Measurements from ENCODE around the gene TRABD2B.

Gene TRABD2B

DNA sequence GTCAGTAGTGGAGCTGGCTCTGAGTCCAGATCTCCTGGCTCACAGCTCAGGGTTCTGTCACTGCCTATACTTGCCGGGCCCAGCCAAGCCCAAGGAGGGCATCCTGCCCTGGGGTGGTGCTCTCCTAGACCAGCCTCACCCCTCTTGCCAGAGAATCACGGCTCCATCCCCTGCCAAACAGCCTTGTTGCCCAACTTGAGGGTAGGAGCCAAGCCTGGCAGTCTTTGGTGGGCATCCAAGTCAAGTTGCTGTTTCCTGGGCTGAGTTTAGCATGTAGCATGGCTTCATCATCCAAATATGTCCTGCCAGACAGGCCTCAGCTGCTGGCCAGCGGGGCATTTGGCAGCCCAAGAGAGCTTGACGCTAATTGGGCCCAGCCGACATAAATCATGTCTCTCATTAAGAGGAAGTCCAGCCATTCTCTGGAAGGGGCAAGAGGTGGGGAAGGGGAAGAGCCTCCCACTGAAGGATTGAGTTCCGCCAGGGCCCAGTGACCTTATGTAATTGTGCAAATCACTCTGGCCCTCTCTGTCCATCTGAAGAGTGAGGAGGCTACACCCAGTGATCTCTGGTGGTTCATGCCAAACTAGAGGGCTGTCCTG, 22.6 kb upstream of the TRABD2B start:
- no peak for DNase-seq

- no peak for DNase-seq
Measured at GRCh38 chr1:48018799-48019198, 21.6 kb upstream of the TRABD2B start.

DNA sequence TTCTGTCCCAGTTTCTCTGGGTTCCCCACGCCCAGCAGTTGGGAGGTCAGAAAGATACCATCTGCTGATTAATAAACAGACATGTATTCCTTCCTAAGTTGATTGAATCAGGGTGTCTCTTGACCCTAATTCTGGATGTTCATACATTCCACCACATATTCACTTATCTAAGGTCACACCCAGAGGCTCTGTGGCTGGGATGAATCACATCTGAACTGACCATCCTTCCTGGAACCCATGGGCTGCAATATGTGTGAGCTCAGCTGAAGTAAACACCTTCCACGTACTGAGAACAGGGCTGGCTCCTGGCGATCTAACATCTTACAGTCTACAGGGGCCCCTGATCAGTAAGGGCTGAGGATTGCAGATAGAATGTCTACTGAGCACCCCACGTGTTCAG, 20.5 kb upstream of the TRABD2B start:
- no peak for DNase-seq

- no peak for DNase-seq
Measured at GRCh38 chr1:48016515-48016914, 19.3 kb upstream of the TRABD2B start.

- DNase-seq: no peak
Measured at GRCh38 chr1:48013270-48013669, 16.1 kb upstream of the TRABD2B start.

DNA sequence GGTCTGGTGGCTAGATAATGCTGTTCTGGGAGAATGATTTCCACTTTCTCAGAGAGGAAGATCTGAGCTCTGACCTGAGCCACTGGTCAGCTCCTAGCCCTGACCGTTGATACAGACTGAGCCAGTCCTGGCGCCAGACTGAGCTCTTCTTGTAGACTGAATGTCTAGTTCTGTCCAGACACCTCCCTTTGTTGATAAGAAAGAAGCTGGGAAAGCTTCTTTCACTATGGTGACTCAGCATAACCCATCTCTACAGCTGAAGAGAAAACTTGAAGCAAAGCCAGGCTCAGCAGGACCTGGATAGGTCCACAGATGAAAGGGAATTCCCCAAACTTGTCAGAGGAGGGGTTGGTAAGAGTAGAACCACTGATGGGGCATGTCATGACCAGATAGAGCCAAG, 9.9 kb upstream of the TRABD2B start:
- DNase-seq: no peak

GRCh38 chr1:48006264-48006663, 9.1 kb upstream of the TRABD2B start:
- DNase-seq: no peak

DNA sequence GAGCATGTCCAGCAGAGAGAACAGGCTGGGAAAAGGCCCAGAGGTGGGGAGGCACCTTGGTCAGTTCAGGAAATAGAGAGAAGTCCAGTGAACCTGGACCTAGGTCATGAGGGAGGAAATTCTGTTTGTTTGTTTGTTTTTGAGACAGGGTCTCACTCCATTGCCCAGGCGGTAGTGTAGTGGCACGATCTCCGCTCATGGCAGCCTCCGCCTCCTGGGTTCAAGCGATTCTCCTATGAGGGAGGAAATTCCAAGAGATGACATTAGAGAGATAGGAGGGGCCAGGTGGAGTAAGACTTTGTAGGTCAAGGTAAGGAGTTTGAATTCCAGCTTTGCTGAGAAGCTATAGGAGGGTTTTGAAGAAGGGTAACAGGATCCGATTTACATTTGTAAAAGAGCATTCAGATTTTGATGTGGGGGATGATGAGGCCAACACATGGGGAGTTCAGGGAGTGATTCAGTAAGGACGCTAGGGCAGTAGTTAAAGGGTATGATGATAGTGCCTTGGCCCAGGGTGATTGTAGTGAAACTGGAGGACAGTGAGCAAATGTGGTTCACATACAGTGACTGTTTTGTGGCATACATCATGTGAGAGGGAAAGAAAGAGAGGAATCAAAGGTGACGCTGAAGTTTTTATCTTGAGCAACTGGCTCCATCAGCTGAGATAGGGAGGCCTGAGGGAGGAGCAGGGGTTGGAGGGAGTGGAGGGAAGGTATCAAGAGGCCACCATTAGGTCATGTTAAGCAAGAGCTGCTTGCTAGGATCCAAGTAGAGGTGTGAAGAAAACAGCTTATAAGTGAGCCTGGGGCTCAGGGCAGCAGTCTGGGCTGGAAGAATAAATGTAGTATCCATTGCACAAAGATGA, 8.3 kb upstream of the TRABD2B start:
- no peak for DNase-seq

- DNase-seq: peak; percentile 58
Measured at GRCh38 chr1:48003741-48004531, 6.8 kb upstream of the TRABD2B start.

GRCh38 chr1:48002142-48002541, 5.0 kb upstream of the TRABD2B start:
- DNase-seq: no peak

GRCh38 chr1:48001696-48002095, 4.5 kb upstream of the TRABD2B start:
- DNase-seq: no peak

DNA sequence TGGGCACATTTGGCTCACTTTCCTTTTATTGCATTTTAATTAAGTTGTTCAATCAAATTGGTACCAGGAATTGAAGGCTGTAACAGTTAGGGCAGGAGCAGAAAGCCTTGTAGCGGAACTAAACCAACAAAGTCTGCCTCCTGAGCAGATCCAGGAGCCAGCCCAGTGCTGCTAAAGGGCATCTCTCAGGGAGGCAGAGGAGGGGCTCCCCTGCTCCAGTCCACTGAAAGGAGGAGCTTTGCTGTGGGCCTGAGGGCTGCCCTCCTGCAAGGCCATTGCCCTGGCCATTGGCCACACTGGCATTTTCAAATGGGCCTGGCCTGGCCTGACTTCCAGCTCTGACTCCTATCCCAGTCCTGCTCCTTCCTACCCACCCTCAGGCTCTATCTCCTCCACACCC, 3.7 kb upstream of the TRABD2B start:
- DNase-seq: no peak

DNA sequence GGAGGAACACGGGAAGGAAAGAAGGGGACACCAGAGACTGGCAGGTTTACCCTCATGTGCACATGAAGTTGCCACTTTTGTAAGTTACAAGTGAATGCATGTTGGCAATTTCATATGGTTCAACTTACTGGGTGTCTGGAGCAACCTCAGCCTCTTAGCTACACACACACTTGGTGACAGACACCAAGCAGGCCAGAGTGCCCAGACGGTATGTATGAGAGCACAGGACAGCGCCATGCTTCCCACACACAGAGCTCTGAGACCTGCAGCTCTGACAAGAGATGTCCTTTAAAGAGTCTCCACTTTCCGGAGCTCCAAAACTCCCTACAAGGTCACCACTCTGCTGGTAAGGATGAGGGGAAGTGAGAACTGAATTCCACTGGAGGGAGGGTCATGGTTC, 1.9 kb upstream of the TRABD2B start:
- no peak for DNase-seq

DNA sequence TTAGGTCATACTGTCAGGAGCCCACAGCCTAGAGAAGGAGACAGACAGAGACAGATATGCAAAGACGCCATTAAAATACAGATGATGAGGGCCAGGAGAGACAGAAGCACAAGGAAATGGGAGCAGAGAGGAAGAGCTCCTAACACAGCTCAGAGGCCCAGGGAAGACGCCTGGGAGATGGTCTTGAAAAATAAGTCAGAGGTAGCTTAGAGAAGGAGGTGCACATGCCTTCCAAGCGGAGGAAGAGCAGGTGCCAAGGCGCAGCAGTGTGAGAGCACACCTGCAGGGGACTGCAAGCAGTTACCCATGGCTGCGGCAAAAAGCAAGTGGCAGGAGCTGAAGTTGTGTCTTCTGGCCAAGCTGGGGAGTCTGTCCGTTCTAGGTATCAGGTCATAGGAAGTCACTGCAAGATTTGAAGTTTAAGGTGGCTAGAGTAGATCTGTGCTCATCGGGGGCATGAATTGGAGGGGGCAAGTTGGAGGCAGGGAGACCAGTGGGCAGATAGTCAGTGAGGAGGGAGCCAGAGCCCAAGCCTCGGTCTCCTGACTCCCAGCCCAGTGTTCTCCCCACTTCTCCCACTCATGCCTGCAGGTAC, 1.3 kb upstream of the TRABD2B start:
- DNase-seq: no peak

DNA sequence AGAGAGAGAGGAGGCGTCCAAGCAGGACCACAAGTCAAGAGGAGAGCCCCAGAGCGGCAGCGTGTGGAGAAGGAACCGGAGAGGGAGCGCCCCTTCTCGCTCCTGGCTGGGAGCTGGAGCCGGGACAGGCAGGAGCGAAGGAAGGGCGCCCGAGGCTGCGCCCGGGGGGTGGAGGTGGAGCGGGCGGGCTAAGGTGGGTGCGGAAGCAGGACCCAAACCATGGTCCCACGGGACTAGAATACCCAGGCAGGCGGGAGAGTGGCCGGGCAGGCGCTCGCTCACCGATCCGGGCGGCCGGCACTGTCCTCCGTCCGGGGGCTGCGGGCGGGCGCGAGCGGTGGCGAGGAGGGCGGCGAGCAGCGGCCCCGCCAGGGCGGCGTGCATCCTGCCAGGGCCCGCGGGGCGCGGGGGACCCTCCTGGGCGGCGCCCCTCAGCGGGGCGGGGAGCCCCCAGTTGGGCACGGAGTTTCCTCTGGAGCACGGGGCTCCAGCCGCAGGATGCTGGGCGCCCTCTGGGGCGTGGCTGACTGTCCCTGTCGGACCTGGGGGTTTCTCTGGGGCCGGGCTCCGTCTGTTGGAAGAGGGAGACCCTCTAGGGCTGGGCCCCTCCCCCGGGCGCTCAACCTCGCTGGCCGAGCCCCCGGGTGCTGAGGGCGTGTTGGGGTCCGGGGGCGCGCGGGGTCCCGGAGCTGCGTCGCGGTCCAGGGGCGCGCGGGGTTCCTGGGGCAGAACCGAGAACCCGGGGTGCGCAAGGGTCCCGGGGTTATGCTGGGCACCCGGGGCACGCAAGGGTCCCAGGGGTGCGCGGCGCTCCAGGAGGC, 569 bp downstream of the TRABD2B start:
- no peak for DNase-seq

DNA sequence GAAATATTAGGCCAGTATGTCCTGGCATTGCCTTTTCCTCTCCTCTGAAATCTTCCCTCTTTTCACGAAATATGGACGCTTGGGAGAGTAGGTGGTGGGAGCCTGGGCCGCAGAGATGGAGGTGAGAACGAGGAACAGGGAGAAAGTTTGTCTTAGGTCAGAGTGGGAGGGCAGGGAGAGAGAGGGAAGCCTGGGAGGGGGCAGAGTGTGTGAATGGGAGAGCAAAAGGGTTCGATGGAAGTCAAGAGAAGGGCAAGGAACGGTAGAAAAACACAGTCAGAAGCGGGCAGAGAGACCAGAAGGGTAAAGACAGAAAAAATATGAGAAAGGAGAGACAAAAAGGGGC, 1.2 kb downstream of the TRABD2B start:
- no peak for DNase-seq

DNA sequence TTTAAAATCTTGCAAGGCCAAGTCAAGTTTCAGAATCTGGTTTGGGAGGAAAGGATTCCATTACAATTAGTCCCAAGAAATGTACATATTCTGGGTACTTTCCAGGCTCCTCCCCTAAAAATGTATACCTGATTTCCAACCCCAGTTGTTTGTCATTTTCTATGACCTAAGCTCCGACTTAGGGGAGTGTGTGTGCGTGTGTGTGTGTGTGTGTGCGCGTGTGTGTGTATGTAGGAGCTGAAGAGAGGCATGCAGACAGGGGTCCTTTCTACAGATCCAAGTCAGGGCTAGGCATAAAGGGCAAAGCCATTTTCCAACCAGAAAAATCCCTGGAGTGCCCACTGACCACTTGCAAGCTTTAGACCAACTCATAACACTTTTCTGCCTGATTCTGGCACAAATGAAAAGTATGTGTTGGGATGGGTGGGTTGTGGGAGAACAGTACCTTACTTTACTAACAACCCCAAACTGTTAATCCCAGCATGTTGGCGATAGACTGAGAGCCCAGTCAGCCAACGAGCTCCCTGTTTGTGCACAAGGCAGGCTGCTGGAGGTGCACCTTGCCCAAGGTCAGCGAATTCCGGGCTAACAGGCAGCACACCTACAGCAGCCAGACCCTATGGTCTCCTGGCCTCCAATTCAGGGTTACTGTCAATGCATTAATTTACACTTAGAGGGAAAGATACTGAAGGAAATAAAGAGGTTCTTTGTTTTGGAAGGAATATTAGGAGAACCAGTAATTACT, 1.7 kb downstream of the TRABD2B start:
- no peak for DNase-seq

DNA sequence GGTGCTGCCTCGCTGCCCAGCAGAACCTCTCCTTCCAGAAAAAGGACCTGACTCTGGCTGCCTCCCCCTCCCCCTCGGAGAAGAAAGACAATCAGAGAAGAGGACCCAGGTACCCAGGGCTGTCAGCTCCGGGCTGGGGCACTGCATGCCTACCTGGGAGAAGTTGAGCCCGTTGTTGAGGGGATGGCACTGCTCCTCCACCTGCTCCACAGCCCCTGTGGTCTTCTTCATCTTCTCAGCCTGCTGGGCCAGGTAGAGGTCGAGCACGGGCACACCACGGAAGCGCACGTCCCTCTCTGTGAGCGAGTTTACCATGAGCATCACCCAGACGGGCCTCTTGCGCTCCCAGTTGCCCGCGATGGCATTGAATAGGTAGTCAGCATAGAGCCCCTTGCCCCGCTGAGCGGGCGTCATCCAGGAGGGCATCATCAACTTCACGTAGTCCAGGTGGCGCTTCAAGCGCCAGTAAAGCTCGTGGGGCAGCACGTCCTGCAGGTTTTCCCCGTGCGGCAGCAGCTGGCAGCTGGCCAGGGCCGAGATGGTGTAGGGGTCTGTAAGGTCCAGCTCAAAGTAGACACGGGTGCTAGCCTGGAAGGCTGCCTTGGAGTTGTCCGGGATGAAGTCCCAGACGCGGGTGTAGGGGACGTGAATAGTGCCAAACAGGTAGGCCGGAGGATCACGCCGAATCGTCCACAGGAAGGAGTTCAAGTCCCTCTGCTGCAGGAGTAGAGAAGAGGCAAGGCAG, 3.1 kb downstream of the TRABD2B start:
- DNase-seq: no peak

- no peak for DNase-seq
Measured at GRCh38 chr1:47993416-47993740, 3.8 kb downstream of the TRABD2B start.

DNA sequence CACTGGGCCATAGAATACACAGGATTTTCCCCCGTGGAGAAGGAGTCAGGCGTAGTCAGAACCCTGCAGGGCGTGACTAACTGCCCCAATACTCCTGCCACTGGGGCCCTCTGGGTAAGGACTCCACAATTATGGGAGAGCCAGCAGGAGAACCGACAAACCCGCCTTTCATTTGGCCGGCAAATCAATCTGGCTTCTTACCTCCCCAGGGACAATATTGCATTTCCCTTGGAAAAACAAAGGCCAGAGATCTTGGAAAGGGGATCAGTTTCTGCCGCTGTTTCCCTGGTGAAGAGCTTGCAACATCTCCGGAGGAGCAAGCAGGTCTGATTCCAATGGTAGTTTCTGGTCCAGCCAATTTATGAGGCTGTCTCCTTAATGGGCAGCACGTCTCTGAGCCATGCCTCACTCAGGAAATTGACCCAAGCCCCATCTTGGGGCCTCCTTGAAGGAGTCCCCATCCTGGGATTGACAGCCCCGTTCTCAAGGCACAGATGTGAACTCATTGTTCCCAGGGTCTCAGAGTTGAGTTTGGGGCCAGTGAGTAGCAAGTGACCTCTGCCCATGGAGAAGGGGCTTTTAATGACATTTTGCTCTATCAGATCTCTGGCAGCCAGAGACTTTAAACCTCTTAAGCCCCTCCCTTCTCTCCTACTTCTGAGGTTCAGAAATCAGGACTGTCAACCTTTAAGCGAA, 4.3 kb downstream of the TRABD2B start:
- DNase-seq: no peak

DNA sequence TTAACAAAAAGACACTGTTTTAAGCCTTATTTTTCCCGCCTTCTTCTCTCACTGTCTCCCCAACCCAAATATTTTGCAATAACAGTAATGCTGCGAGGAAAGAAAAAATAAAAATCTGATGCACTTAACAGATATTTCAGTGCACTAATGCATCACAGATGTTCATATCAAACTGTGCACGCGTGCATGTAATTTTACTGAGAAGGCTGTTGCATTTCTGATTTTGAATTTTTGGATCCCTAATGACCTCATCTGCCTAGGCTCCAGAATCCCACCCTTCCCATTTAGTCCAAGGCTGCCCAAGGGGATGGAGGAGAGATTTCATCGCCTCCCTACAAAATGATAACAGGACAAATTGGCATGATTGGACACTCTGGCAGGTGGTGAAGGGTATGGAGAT, 5.5 kb downstream of the TRABD2B start:
- no peak for DNase-seq
